WI38 (cell line): Measurements from ENCODE around the gene MND1.
"Not testable (repeated sequence)": the region's sequence is repeated elsewhere in the genome, so short reads cannot be mapped to it uniquely, and the experiment has no call there.

Experiments
- H3K4me3 ChIP-seq: 2 replicates; pipeline ENCODE4 v1.5.1; 2011; ENCODE audit warnings: low read depth, mild to moderate bottlenecking, control low read depth, low read length
- CTCF ChIP-seq: IDR thresholded peaks from 2 replicates; pipeline ENCODE4 v1.5.1; 2012; ENCODE audit warnings: low read depth, mild to moderate bottlenecking, control low read depth, low read length

MND1 gene

GRCh38 chr4:153409924-153410501 is 65.5 kb downstream of the MND1 start:
- H3K4me3 ChIP-seq: no peak overlapping the region
- no peak for TF ChIP-seq CTCF

GRCh38 chr4:153413842-153414241 is 69.4 kb downstream of the MND1 start:
- no peak for TF ChIP-seq CTCF
- H3K4me3 ChIP-seq: no peak overlapping the region

- H3K4me3 ChIP-seq: not testable (repeated sequence)
These were observed 72.0 kb downstream of the MND1 start for GRCh38 chr4:153416456-153416855.

- no peak for TF ChIP-seq CTCF
- H3K4me3 ChIP-seq: no peak overlapping the region
These were observed 73.6 kb downstream of the MND1 start for GRCh38 chr4:153418121-153418520.

- TF ChIP-seq CTCF: no peak
These were observed 74.1 kb downstream of the MND1 start for GRCh38 chr4:153418558-153418957.

GRCh38 chr4:153419029-153419428 is 74.5 kb downstream of the MND1 start:
- no peak overlapping the region for H3K4me3 ChIP-seq
- TF ChIP-seq CTCF: no peak

More at GRCh38 chr4:153418558-153418957, 74.1 kb downstream of the MND1 start:
- H3K4me3 ChIP-seq: no peak overlapping the region

GRCh38 chr4:153419673-153420278 is 75.3 kb downstream of the MND1 start:
- H3K4me3 ChIP-seq: no peak overlapping the region
- no peak for TF ChIP-seq CTCF

- H3K4me3 ChIP-seq: no peak overlapping the region
- no peak for TF ChIP-seq CTCF
These were observed 75.9 kb downstream of the MND1 start for GRCh38 chr4:153420361-153420760.
